ENCODE data around the gene TRAF2. TPM values are rescaled to one million over a fixed set of nuclear protein-coding genes. Genes with fewer than 3 reads are reported as not detected.

Gene TRAF2
- total and polyA plus RNA-seq, 2 of the 8 experiments (the other 6 are each of a cell fraction or from before 2014, with no cell fraction given), result 26.9 to 50.2 TPM

- no peak overlapping the region for H2BK120ac ChIP-seq (replicated peaks; ENCODE audit: low read depth, low read length)
- ChIA-PET POLR2A (ENCODE audit: partially characterized antibody) (interaction anchor here (1.1 to 16.2 kb wide), 4 partner anchors 9 to 26 kb away, joined by 4 to 248 read pairs (median 10); partner anchors contain the start of genes AJM1 and MAMDC4), CTCF (ENCODE audit: partially characterized antibody) (interaction anchor here (1.0 kb wide), 1 partner anchor 67 kb away, joined by 3 read pairs; no protein-coding TSS in a partner anchor)
- H2BK15ac ChIP-seq (ENCODE audit: low read length), result no peak overlapping the region
- H3K14ac ChIP-seq (ENCODE audit: insufficient read length), result no peak overlapping the region
- H3K79me2 ChIP-seq (ENCODE audit: control insufficient read depth in 1 of 2, insufficient read depth in 2 of 2, low read length in 2 of 2), result peaks cover 5 to 17% of the 10 kb centered on the region in 2 experiments; a peak in 3 of 4 replicates
- no peak overlapping the region for H4K91ac ChIP-seq (replicated peaks; ENCODE audit: insufficient read length, low read length)
- no peak overlapping the region for H4K5ac ChIP-seq (ENCODE audit: insufficient read length, low read depth, low read length)
- no peak overlapping the region for H2AFZ ChIP-seq (ENCODE audit: low read length)
- H4K20me1 ChIP-seq (replicated peaks in 1 of 2; ENCODE audit: control insufficient read depth in 1 of 2, insufficient read depth in 2 of 2, low read length in 2 of 2), result peaks cover 7 to 36% of the 10 kb centered on the region in 2 experiments
- H2BK20ac ChIP-seq (ENCODE audit: low read length), result no peak overlapping the region
- H3K23me2 ChIP-seq (ENCODE audit: low read depth, low read length), result peaks cover 5% of the 10 kb centered on the region; the same call in 1 of the 2 replicates
- no peak for TF ChIP-seq POU5F1 (IDR thresholded peaks at IDR 0.05; ENCODE audit: low read depth, low read length)
- TF ChIP-seq SAP30 (IDR thresholded peaks at IDR 0.05; ENCODE audit: insufficient read depth, insufficient replicate concordance, low read length), result no peak
- DNase-seq (ENCODE audit: low read depth in 1 of 2, low spot score in 2 of 2) (no peak), FAIRE-seq (no peak)
- no peak overlapping the region for H2BK12ac ChIP-seq (ENCODE audit: low read depth, low read length)
- H3K4me1 ChIP-seq (replicated peaks in 1 of 4; ENCODE audit: control insufficient read depth in 3 of 4, insufficient read depth in 4 of 4, low read length in 3 of 4), result peaks cover 0 to 6% (median 5%) of the 10 kb centered on the region in 4 experiments; a peak in 5 of 7 replicates
- H3K36me3 ChIP-seq (ENCODE audit: control insufficient read depth in 2 of 4, insufficient read depth in 4 of 4, low read length in 3 of 4), result peaks cover 11 to 34% (median 27%) of the 10 kb centered on the region in 4 experiments
- H3K56ac ChIP-seq (replicated peaks; ENCODE audit: insufficient read length, low read depth, low read length), result no peak overlapping the region
- H4K8ac ChIP-seq (ENCODE audit: extremely low read depth, insufficient read depth, low read length), result no peak overlapping the region; the same call in 1 of the 2 replicates
- no peak overlapping the region for H3K18ac ChIP-seq (ENCODE audit: extremely low read depth, low read length)
- peaks cover 16 to 17% of the 10 kb centered on the region in 2 experiments; a peak in 3 of 4 replicates for H3K9me3 ChIP-seq (ENCODE audit: insufficient read depth in 2 of 2, low read depth in 1 of 2, low read length in 1 of 2)
- H2AK5ac ChIP-seq (ENCODE audit: low read depth, low read length), result no peak overlapping the region
- no peak overlapping the region; the same call in 1 of the 2 replicates for H3K27ac ChIP-seq (ENCODE audit: low read depth, low read length)
- H3K23ac ChIP-seq (ENCODE audit: insufficient read length), result no peak overlapping the region
- H3K27me3 ChIP-seq (replicated peaks in 1 of 4; ENCODE audit: control insufficient read depth in 3 of 4, extremely low read depth in 1 of 4, insufficient read depth in 3 of 4, low read length in 3 of 4), result no peaks in the 10 kb centered on the region
- H3K4me3 ChIP-seq (ENCODE audit: extremely low read depth in 1 of 4, insufficient read depth in 2 of 4, low read depth in 3 of 4, low read length in 4 of 4), result peak overlapping the region; percentile 41 to 99 (median 69)
- 81% methylated on average over 7 of the region's 11 CpGs; no CpG with 5 or more reads in 1 of the 2 experiments for WGBS, 2 experiments (ENCODE audit: extremely low coverage in 1 of 2, insufficient coverage in 1 of 2, insufficient read length in 1 of 2, insufficient replicate concordance in 2 of 2, low coverage in 1 of 2, low lambda C conversion rate in 2 of 2, missing lambda C conversion rate in 1 of 2)
- H3K4ac ChIP-seq (replicated peaks; ENCODE audit: insufficient read length, low read depth, low read length), result no peak overlapping the region
- H3K9ac ChIP-seq (replicated peaks in 1 of 4; ENCODE audit: extremely low read depth in 1 of 4, low read depth in 3 of 4, low read length in 3 of 4), result peak overlapping the region in 3 of 4 experiments; percentile 20 to 41 (median 34); a peak in 4 of 7 replicates
- H2BK5ac ChIP-seq (ENCODE audit: low read depth, low read length), result no peak overlapping the region
- H3K4me2 ChIP-seq (ENCODE audit: insufficient read depth in 1 of 2, low read depth in 2 of 2, low read length in 2 of 2), result peak overlapping the region; percentile 76 to 79
- H3K79me1 ChIP-seq (ENCODE audit: low read depth, low read length), result peaks cover 10% of the 10 kb centered on the region
These were observed 21.1 kb upstream of the TRAF2 start for GRCh38 chr9:136865041-136865767.

All from H1 (cell line).